ENCODE results near the gene POR.
A peak's percentile ranks its signal among the peaks of the same experiment; 100 is the strongest.
"Not testable (repeated sequence)": the region's sequence is repeated elsewhere in the genome, so short reads cannot be mapped to it uniquely, and the experiment has no call there.

The POR gene

GRCh38 chr7:75914655-75915415, at the start of gene POR:
Gene POR (plus strand): TSS chr7:75915155. CDS start chr7:75954002, 38,847 bp downstream.
- peak; percentile 85 for DNase-seq (ENCODE audit: low read depth)

GRCh38 chr7:75866114-75866488, 48.9 kb upstream of the POR start:
- DNase-seq (ENCODE audit: low read depth), result no peak

GRCh38 chr7:75866489-75867389, 48.2 kb upstream of the POR start:
- no peak for DNase-seq (ENCODE audit: low read depth)

- DNase-seq (ENCODE audit: low read depth), result no peak
Observed at GRCh38 chr7:75867390-75867717, 47.6 kb upstream of the POR start.

GRCh38 chr7:75868153-75868552, 46.8 kb upstream of the POR start:
- DNase-seq (ENCODE audit: low read depth), result no peak

- no peak for DNase-seq (ENCODE audit: low read depth)
Observed at GRCh38 chr7:75869776-75870379, 45.1 kb upstream of the POR start.

- no peak for DNase-seq (ENCODE audit: low read depth)
Observed at GRCh38 chr7:75870557-75871161, 44.3 kb upstream of the POR start.

- DNase-seq (ENCODE audit: low read depth), result no peak
Observed at GRCh38 chr7:75872073-75872782, 42.7 kb upstream of the POR start.

- not testable (repeated sequence) for DNase-seq (ENCODE audit: low read depth)
Observed at GRCh38 chr7:75874180-75874579, 40.8 kb upstream of the POR start.

GRCh38 chr7:75875113-75876080, 39.6 kb upstream of the POR start:
- no peak for DNase-seq (ENCODE audit: low read depth)

GRCh38 chr7:75876126-75876881, 38.7 kb upstream of the POR start:
- no peak for DNase-seq (ENCODE audit: low read depth)

GRCh38 chr7:75878312-75878768, 36.6 kb upstream of the POR start:
- DNase-seq (ENCODE audit: low read depth), result no peak

- peak; percentile 88 for DNase-seq (ENCODE audit: low read depth)
Observed at GRCh38 chr7:75878769-75879611, 36.0 kb upstream of the POR start, which contains the start of gene RHBDD2. Gene RHBDD2 (plus strand): TSS chr7:75879034. CDS start chr7:75879083, 49 bp downstream.

GRCh38 chr7:75879771-75880184, 35.2 kb upstream of the POR start:
- DNase-seq (ENCODE audit: low read depth), result no peak

GRCh38 chr7:75880242-75880641, 34.7 kb upstream of the POR start:
- DNase-seq (ENCODE audit: low read depth), result no peak

- no peak for DNase-seq (ENCODE audit: low read depth)
Observed at GRCh38 chr7:75881436-75882095, 33.4 kb upstream of the POR start.

GRCh38 chr7:75883265-75883824, 31.6 kb upstream of the POR start:
- not testable (repeated sequence) for DNase-seq (ENCODE audit: low read depth)

GRCh38 chr7:75884476-75884875, 30.5 kb upstream of the POR start:
- DNase-seq (ENCODE audit: low read depth), result no peak
